ENCODE data around the gene LDAH. TPM values are rescaled to one million over a fixed set of nuclear protein-coding genes. Genes with fewer than 3 reads are reported as not detected.

The LDAH gene
- total RNA-seq, 1 experiment from 2014 or later: 15.2 TPM

GRCh38 chr2:20662308-20662937, 160.5 kb downstream of the LDAH start:
- H3K14ac ChIP-seq (ENCODE audit: insufficient read depth, low read length): no peak overlapping the region
- H3K79me1 ChIP-seq (ENCODE audit: insufficient read depth, low read depth, low read length, poor library complexity, severe bottlenecking): no peaks in the 10 kb centered on the region
- no peak overlapping the region for H3K27ac ChIP-seq (ENCODE audit: insufficient read length, low read depth, low read length)
- H2AK5ac ChIP-seq (ENCODE audit: insufficient read length, low read length): no peak overlapping the region
- no peaks in the 10 kb centered on the region for H3K4me1 ChIP-seq (ENCODE audit: insufficient read depth, low read length)
- H4K91ac ChIP-seq (ENCODE audit: insufficient read length, low read depth, low read length): no peak overlapping the region
- Mint-ChIP-seq H3K36me3 (ENCODE audit: insufficient read depth in 1 of 3, low read depth in 3 of 3) (no peaks in the 10 kb centered on the region), H3K27me3 (ENCODE audit: low read depth) (peaks cover 91% of the 10 kb centered on the region), H3K27ac (no peak overlapping the region), H3K4me3 (no peak overlapping the region), H3K4me1 (peaks cover 5 to 27% of the 10 kb centered on the region in 2 experiments), H3K9me3 (peaks cover 0 to 2% of the 10 kb centered on the region in 2 experiments; a peak in 1 of 5 replicates)
- no peak overlapping the region for H3K4ac ChIP-seq (ENCODE audit: low read depth, low read length)
- H3K18ac ChIP-seq (ENCODE audit: insufficient read length, low read depth, low read length): no peak overlapping the region
- H3K23ac ChIP-seq (ENCODE audit: insufficient read length, low read depth, low read length): no peak overlapping the region
- H3T11ph ChIP-seq (ENCODE audit: low read length): no peak overlapping the region
- no peak overlapping the region for H4K8ac ChIP-seq (replicated peaks; ENCODE audit: insufficient read length, low read depth, low read length)
- no peak for DNase-seq
- no peak overlapping the region for H3K9ac ChIP-seq (ENCODE audit: extremely low read depth, insufficient read length, low read length)
- H3K79me2 ChIP-seq (ENCODE audit: insufficient read depth, low read length): no peaks in the 10 kb centered on the region
- H4K5ac ChIP-seq (ENCODE audit: insufficient read length, low read depth, low read length): no peak overlapping the region
- H3K4me2 ChIP-seq (ENCODE audit: insufficient read depth, insufficient read length, low read length): no peak overlapping the region
- no peak overlapping the region for H2AFZ ChIP-seq (ENCODE audit: low read length)
- no peaks in the 10 kb centered on the region for H4K20me1 ChIP-seq (ENCODE audit: control insufficient read depth, insufficient read depth, insufficient read length)
- H3K27me3 ChIP-seq (ENCODE audit: insufficient read depth, low read length): peaks cover 47% of the 10 kb centered on the region
- H2BK5ac ChIP-seq (ENCODE audit: insufficient read length, low read length): no peak overlapping the region
- no peak overlapping the region for H2BK15ac ChIP-seq (ENCODE audit: low read depth, low read length)
- H2BK20ac ChIP-seq (ENCODE audit: low read depth, low read length, poor library complexity, severe bottlenecking): no peak overlapping the region
- WGBS (ENCODE audit: extremely low coverage, insufficient read length, low lambda C conversion rate): no CpG with 5 or more reads among the region's 5 CpGs
- TF ChIP-seq CTCF (conservative IDR thresholded peaks at IDR 0.05): no peak
- no peak overlapping the region for H2BK12ac ChIP-seq (ENCODE audit: insufficient read length, low read depth, low read length)
- H3K9me3 ChIP-seq (ENCODE audit: control insufficient read depth, low read depth, low read length): no peaks in the 10 kb centered on the region
- H3K56ac ChIP-seq (ENCODE audit: insufficient read length, low read depth, low read length): no peak overlapping the region
- peaks cover 13% of the 10 kb centered on the region for H3K23me2 ChIP-seq (ENCODE audit: insufficient read length, low read depth, low read length, poor library complexity, severe bottlenecking)
- H2BK120ac ChIP-seq (ENCODE audit: low read depth, low read length, poor library complexity, severe bottlenecking): no peak overlapping the region
